DND-41 (cell line): Measurements from ENCODE around the gene ARFRP1.

Source experiments
- ATAC-seq: fragments of 200-7000 bp; cut with Tn5 transposase; 3 replicates; pipeline ENCODE4 v1.9.1; 2021; ENCODE audit warnings: low read depth; ENCODE audit not compliant: insufficient read depth
- DNase-seq: peaks from one replicate; pipeline ENCODE4 v3.0.0-alpha.2; 2020
- H2AFZ ChIP-seq: 2 replicates; pipeline ENCODE4 v1.6.0; 2012; ENCODE audit warnings: low read depth, low read length
- H3K27ac ChIP-seq: 2 replicates; pipeline ENCODE4 v1.5.1; 2012; ENCODE audit warnings: low read length, inconsistent platforms
- H3K27me3 ChIP-seq: fragments of 200-600 bp; sonication (generic); 2 replicates; pipeline ENCODE4 v1.6.0; 2012; ENCODE audit warnings: low read length, mild to moderate bottlenecking, inconsistent platforms; ENCODE audit not compliant: insufficient read depth, poor library complexity
- H3K36me3 ChIP-seq: 2 replicates; pipeline ENCODE4 v1.5.1; 2012; ENCODE audit warnings: low read length, inconsistent platforms; ENCODE audit not compliant: insufficient read depth
- H3K4me1 ChIP-seq: 2 replicates; pipeline ENCODE4 v1.5.1; 2012; ENCODE audit warnings: mild to moderate bottlenecking, low read length; ENCODE audit not compliant: insufficient read depth
- H3K4me2 ChIP-seq: 2 replicates; pipeline ENCODE4 v1.6.0; 2012; ENCODE audit warnings: mild to moderate bottlenecking, moderate library complexity, low read length, inconsistent platforms; ENCODE audit not compliant: insufficient read depth
- H3K4me3 ChIP-seq, 2 experiments: fragments of 200-600 bp in 1 of 2; shearing (Covaris generic) in 1 of 2; 2 replicates each; pipeline ENCODE4 v1.5.1; 2012 to 2016; ENCODE audit warnings: inconsistent platforms in 2 of 2, low read length in 2 of 2, mild to moderate bottlenecking in 2 of 2, low read depth in 1 of 2, moderate library complexity in 1 of 2
- H3K79me2 ChIP-seq: 2 replicates; pipeline ENCODE4 v1.6.0; 2012; ENCODE audit warnings: low read length, inconsistent platforms; ENCODE audit not compliant: insufficient read depth
- H3K9ac ChIP-seq: 2 replicates; pipeline ENCODE4 v1.6.0; 2012; ENCODE audit warnings: low read depth, mild to moderate bottlenecking, inconsistent platforms, low read length, moderate library complexity
- H3K9me3 ChIP-seq: 2 replicates; pipeline ENCODE4 v1.5.1; 2012; ENCODE audit warnings: low read length, moderate library complexity, mild to moderate bottlenecking, inconsistent platforms; ENCODE audit not compliant: insufficient read depth, severe bottlenecking
- H4K20me1 ChIP-seq: 2 replicates; pipeline ENCODE4 v1.6.0; 2012; ENCODE audit warnings: low read length; ENCODE audit not compliant: insufficient read depth
- EZH2 ChIP-seq: IDR thresholded peaks from 3 replicates; pipeline ENCODE4 v1.6.1; 2012; ENCODE audit warnings: borderline replicate concordance, low read depth, mild to moderate bottlenecking, moderate library complexity, low read length, inconsistent platforms; ENCODE audit not compliant: severe bottlenecking
- TF ChIP-seq, protein P1 (sequence below): IDR thresholded peaks from 2 replicates; pipeline ENCODE4 v1.5.1; 2012; ENCODE audit warnings: borderline replicate concordance, low read length, moderate library complexity, mild to moderate bottlenecking; ENCODE audit not compliant: poor library complexity, severe bottlenecking; ENCODE audit errors: extremely low read depth

Gene ARFRP1

DNA sequence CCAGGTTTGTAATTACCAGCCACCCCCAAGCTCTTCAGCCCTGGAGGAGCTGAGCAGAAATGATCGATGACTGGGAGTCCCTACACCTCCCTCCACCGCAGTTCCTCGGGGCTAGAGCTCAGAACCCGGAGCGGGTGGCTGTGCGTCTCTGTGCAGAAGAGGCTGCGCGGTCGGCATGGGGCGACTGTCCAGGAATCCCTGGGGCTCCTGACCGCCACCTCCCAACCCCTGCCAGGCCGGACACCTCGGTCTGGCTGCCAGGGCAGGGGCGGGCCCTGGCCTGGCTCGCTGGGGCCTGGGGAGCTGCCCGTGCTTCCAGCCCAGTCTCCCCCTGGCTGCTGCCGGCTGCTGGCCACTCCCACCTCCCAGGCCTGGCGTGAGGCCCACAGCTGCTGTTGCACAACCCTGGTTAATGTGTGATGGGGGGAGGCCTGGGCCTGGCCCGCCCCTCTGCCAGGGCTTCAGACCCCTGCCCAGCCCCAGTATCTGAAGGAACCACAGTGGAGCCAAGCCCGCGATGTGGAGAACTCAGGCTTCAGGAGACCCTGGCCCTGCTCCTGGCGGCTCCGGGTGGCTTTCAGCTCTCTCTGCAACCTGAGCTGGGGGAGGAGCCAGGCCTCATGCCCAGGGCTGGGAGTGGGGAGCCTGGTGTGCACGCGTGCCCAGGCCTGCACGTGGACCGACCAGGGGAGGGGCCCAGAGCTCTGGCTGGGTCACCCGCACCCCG, 33.0 kb upstream of the ARFRP1 start:
- no peak for TF ChIP-seq EZH2
- TF ChIP-seq, protein P1, sequence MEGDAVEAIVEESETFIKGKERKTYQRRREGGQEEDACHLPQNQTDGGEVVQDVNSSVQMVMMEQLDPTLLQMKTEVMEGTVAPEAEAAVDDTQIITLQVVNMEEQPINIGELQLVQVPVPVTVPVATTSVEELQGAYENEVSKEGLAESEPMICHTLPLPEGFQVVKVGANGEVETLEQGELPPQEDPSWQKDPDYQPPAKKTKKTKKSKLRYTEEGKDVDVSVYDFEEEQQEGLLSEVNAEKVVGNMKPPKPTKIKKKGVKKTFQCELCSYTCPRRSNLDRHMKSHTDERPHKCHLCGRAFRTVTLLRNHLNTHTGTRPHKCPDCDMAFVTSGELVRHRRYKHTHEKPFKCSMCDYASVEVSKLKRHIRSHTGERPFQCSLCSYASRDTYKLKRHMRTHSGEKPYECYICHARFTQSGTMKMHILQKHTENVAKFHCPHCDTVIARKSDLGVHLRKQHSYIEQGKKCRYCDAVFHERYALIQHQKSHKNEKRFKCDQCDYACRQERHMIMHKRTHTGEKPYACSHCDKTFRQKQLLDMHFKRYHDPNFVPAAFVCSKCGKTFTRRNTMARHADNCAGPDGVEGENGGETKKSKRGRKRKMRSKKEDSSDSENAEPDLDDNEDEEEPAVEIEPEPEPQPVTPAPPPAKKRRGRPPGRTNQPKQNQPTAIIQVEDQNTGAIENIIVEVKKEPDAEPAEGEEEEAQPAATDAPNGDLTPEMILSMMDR = no peak
- no peak; the same call in 2 of the 3 replicates for ATAC-seq
- H3K4me3 ChIP-seq = peak overlapping the region; percentile 28 to 63
- peaks cover 54% of the 10 kb centered on the region for H3K36me3 ChIP-seq
- peaks cover 31% of the 10 kb centered on the region for H4K20me1 ChIP-seq
- peak overlapping the region; percentile 66 for H3K27ac ChIP-seq
- H3K9ac ChIP-seq = peak overlapping the region; percentile 74
- peak; percentile 44 for DNase-seq
- peak overlapping the region; percentile 57 for H2AFZ ChIP-seq
- H3K9me3 ChIP-seq = no peaks in the 10 kb centered on the region
- H3K27me3 ChIP-seq = no peaks in the 10 kb centered on the region
- peaks cover 8% of the 10 kb centered on the region; the same call in 1 of the 2 replicates for H3K79me2 ChIP-seq
- H3K4me2 ChIP-seq = peak overlapping the region; percentile 80
- H3K4me1 ChIP-seq = peaks cover 22% of the 10 kb centered on the region

DNA sequence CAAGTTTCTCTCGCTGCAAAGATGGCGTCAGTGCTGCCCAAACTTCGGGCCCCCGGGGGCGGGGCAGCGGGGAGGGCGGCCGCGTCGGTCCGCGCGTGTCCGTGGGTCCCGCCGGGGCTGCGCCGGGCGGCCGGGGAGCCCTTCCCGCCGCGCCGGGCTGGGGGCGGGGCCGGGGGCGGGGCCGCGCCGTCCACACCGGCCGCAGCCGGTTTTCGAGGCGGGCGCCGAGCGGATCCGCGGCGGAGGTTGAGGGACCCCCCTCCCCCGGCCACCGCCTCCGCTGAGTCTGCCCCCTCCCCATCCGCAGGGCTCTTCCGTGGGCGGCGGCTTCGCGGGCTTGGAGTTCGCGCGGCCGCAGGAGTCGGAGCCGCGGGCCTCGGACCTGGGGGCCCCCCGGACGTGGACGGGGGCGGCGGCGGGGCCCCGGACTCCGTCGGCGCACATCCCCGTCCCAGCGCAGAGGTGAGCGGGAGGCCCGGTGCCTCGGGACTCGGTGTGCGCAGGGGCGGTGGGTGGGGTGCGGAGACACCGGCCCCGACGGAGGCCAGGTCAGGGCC, 32.4 kb upstream of the ARFRP1 start:
- Histone ChIP-seq H3K4me2 (peak overlapping the region; percentile 80), H3K36me3 (peaks cover 61% of the 10 kb centered on the region), H3K9ac (peak overlapping the region; percentile 74), H3K4me1 (peaks cover 22% of the 10 kb centered on the region), H3K4me3 (peak overlapping the region; percentile 28 to 63), H3K9me3 (no peaks in the 10 kb centered on the region), H3K79me2 (peaks cover 8% of the 10 kb centered on the region; the same call in 1 of the 2 replicates), H3K27ac (peak overlapping the region; percentile 66), H2AFZ (peak overlapping the region; percentile 57), H3K27me3 (no peaks in the 10 kb centered on the region), H4K20me1 (peaks cover 34% of the 10 kb centered on the region)
- DNase-seq = peak; percentile 71
- ATAC-seq = peak; percentile 41
- TF ChIP-seq EZH2 = no peak
- TF ChIP-seq, protein P1 = no peak

- peak within 1 kb of the TSS; percentile 64 for H2AFZ ChIP-seq
- H3K4me1 ChIP-seq = peaks cover 22% of the 10 kb centered on the region
- no peaks in the 10 kb centered on the region for H3K9me3 ChIP-seq
- H3K4me2 ChIP-seq = peak within 1 kb of the TSS; percentile 80
- peaks cover 41% of the 10 kb centered on the region for H4K20me1 ChIP-seq
- H3K36me3 ChIP-seq = peaks cover 68% of the 10 kb centered on the region
- peak; percentile 67 for ATAC-seq
- TF ChIP-seq, protein P1 = peak; percentile 17
- no peak for TF ChIP-seq EZH2
- peaks cover 8% of the 10 kb centered on the region; the same call in 1 of the 2 replicates for H3K79me2 ChIP-seq
- peak within 1 kb of the TSS; percentile 76 for H3K27ac ChIP-seq
- peak within 1 kb of the TSS; percentile 74 for H3K9ac ChIP-seq
- H3K27me3 ChIP-seq = no peaks in the 10 kb centered on the region
- H3K4me3 ChIP-seq = peak within 1 kb of the TSS; percentile 28 to 63
- DNase-seq = peak; percentile 75
Measured at GRCh38 chr20:63739130-63740069, 31.6 kb upstream of the ARFRP1 start, which contains the start of gene SLC2A4RG. Gene SLC2A4RG (plus strand): TSS chr20:63739776. CDS start chr20:63739913, 137 bp downstream.
